HepG2 (cell line): ENCODE data around the gene CAMSAP1. TPM values are rescaled to one million over a fixed set of nuclear protein-coding genes. Genes with fewer than 3 reads are reported as not detected.

Source experiments
- CCAR2 ChIP-seq: fragments of 200-400 bp; formaldehyde crosslinking; optimal IDR thresholded peaks from 2 replicates; pipeline ENCODE3; 2018; ENCODE audit warnings: low read depth, mild to moderate bottlenecking, low read length, moderate library complexity
- KIAA2018 ChIP-seq: sonication (generic); formaldehyde crosslinking; IDR thresholded peaks from 2 replicates; pipeline ENCODE4 v1.5.0; 2020; ENCODE audit warnings: mild to moderate bottlenecking, missing genetic modification reagents, borderline replicate concordance
- NONO ChIP-seq, 2 experiments: fragments of 450-650 bp in 1 of 2; sonication (generic) in 1 of 2; formaldehyde crosslinking in 1 of 2; IDR thresholded peaks in 1 of 2; conservative IDR thresholded peaks in 1 of 2; 2 replicates each; pipeline versions ENCODE4 v1.6.1 to v1.8.0; 2017 to 2022; ENCODE audit warnings: mild to moderate bottlenecking in 1 of 2, missing genetic modification reagents in 1 of 2, moderate library complexity in 1 of 2
- polyA plus RNA-seq, 8 experiments: library from polyadenylated mRNA; depleted of rRNA in 3 of 8; stranded (reverse) in 7 of 8; unstranded in 1 of 8; fragments of >200 nt; fragmentation: Illumina TruSeq in 4 of 8; extraction: Trizol in 4 of 8; gene quantifications; 2 replicates each; pipeline versions ENCODE4 v1.2.1 to v1.2.3, GENCODE V29; 2011 to 2016; ENCODE audit warnings: low read depth in 4 of 8, missing spikeins in 1 of 8, mixed read lengths in 1 of 8; ENCODE audit not compliant: insufficient read depth in 1 of 8
- total RNA-seq, 5 experiments: library from RNA; depleted of rRNA; stranded (reverse); fragments of >200 nt; fragmentation: Illumina TruSeq; extraction: Trizol; gene quantifications; 2 replicates each; pipeline ENCODE4 v1.2.3, GENCODE V29; 2016; ENCODE audit warnings: low read depth in 1 of 5
- TF ChIP-seq, protein P1 (sequence below): sonication (generic); formaldehyde crosslinking; IDR thresholded peaks from 2 replicates; pipeline ENCODE4 v1.9.0; 2021; ENCODE audit warnings: mild to moderate bottlenecking, missing genetic modification reagents

The CAMSAP1 gene
- total and polyA plus RNA-seq, 2 of the 13 experiments (the other 11 are each of a cell fraction or from before 2014, with no cell fraction given) = 3.8 to 12.4 TPM

DNA sequence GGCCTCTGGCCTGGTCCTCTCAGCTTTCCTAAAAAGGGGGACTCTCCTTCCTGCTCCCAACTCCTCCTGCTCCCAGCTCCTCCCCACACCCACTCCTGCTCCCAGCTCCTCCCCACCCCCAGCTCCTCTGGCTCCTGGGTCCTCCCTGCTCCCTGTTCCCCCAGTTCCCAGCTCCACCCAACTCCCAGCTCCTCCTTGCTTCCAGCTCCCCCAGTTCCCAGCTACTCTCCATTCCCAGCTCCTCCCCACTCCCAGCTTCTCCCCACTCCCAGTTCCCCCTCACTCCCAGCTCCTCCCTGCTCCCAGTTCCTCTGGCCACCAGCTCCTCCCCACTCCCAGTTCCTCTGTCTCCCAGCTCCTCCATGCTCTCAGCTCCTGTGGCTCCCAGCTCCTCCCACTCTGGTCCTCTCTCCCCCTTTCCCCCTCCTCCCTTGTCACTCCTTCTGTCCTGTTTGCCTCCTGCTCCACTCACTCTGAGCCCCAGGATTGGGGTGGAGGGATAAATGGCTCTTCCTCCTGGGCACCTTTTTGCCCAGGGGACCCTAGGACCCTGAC lies 129.6 kb downstream of the CAMSAP1 start (continued):
- no peak for TF ChIP-seq KIAA2018 (CRISPR knock-in tag)
- no peak for TF ChIP-seq CCAR2
- TF ChIP-seq NONO (IDR thresholded peaks at IDR 0.05) = no peak
- TF ChIP-seq NONO (CRISPR knock-in tag; conservative IDR thresholded peaks at IDR 0.05) = no peak
- TF ChIP-seq, protein P1, sequence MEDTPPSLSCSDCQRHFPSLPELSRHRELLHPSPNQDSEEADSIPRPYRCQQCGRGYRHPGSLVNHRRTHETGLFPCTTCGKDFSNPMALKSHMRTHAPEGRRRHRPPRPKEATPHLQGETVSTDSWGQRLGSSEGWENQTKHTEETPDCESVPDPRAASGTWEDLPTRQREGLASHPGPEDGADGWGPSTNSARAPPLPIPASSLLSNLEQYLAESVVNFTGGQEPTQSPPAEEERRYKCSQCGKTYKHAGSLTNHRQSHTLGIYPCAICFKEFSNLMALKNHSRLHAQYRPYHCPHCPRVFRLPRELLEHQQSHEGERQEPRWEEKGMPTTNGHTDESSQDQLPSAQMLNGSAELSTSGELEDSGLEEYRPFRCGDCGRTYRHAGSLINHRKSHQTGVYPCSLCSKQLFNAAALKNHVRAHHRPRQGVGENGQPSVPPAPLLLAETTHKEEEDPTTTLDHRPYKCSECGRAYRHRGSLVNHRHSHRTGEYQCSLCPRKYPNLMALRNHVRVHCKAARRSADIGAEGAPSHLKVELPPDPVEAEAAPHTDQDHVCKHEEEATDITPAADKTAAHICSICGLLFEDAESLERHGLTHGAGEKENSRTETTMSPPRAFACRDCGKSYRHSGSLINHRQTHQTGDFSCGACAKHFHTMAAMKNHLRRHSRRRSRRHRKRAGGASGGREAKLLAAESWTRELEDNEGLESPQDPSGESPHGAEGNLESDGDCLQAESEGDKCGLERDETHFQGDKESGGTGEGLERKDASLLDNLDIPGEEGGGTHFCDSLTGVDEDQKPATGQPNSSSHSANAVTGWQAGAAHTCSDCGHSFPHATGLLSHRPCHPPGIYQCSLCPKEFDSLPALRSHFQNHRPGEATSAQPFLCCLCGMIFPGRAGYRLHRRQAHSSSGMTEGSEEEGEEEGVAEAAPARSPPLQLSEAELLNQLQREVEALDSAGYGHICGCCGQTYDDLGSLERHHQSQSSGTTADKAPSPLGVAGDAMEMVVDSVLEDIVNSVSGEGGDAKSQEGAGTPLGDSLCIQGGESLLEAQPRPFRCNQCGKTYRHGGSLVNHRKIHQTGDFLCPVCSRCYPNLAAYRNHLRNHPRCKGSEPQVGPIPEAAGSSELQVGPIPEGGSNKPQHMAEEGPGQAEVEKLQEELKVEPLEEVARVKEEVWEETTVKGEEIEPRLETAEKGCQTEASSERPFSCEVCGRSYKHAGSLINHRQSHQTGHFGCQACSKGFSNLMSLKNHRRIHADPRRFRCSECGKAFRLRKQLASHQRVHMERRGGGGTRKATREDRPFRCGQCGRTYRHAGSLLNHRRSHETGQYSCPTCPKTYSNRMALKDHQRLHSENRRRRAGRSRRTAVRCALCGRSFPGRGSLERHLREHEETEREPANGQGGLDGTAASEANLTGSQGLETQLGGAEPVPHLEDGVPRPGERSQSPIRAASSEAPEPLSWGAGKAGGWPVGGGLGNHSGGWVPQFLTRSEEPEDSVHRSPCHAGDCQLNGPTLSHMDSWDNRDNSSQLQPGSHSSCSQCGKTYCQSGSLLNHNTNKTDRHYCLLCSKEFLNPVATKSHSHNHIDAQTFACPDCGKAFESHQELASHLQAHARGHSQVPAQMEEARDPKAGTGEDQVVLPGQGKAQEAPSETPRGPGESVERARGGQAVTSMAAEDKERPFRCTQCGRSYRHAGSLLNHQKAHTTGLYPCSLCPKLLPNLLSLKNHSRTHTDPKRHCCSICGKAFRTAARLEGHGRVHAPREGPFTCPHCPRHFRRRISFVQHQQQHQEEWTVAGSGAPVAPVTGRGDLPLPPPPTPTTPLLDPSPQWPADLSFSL = no peak
- TF ChIP-seq, all 625 proteins: peak for 0
